Measurements from ENCODE around the gene TXNRD2. TPM values are rescaled to one million over a fixed set of nuclear protein-coding genes. Genes with fewer than 3 reads are reported as not detected.

TXNRD2 gene
- total and polyA plus RNA-seq, 2 experiments from 2014 or later = 11.2 to 12.4 TPM

DNA sequence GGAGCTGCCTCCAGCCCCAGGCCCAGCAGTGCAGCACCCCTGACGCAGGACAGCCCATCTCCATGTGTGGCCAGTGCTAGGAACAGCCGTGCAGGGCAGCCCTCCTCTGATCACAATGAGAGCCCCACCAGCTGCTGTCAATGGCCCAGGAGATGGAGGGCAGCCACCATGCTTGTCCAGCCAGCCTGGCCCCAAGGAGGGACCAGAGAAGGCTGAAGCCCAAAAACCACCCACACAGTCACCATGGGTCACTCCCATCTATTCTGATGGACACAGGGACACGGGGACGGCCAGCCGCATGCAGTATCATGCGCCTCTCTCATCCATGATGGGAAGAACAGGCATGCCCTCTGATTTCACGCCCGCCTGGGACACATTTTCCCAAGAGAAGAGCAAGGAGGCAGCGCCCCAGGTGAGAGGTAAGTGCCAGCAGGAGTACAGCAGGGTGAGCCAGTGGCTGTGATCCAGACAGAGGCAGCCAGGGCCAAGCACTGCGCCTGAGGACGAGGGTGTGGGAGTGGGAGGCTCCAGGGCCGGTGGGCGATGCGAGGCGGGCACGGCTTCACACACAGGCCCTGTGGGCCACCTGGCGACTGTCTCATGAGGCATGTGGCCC is 53.4 kb downstream of the TXNRD2 start:
- H3K4me3 ChIP-seq = no peak overlapping the region
- no peak overlapping the region for H3K4me3 Mint-ChIP-seq
- no peaks in the 10 kb centered on the region for H3K27me3 ChIP-seq (ENCODE audit: insufficient read depth)
- H3K9me2 ChIP-seq (ENCODE audit: insufficient read depth) = no peaks in the 10 kb centered on the region
- H3K27ac ChIP-seq (ENCODE audit: low read depth) = no peak overlapping the region
- no peaks in the 10 kb centered on the region for H3K36me3 ChIP-seq (ENCODE audit: insufficient read depth)
- H3K27me3 Mint-ChIP-seq (ENCODE audit: insufficient read depth, low read depth, poor library complexity) = peaks cover 24% of the 10 kb centered on the region
- H3K4me1 Mint-ChIP-seq = peaks cover 31% of the 10 kb centered on the region
- H3K4me2 ChIP-seq = no peak overlapping the region
- H3K79me2 ChIP-seq (replicated peaks; ENCODE audit: insufficient read depth) = no peaks in the 10 kb centered on the region
- no peak for ATAC-seq
- H3K36me3 Mint-ChIP-seq (ENCODE audit: low read depth) = no peaks in the 10 kb centered on the region
- no peak for TF ChIP-seq STAT1 (IDR thresholded peaks at IDR 0.05; ENCODE audit: unreplicated experiment)
- TF ChIP-seq, protein P1, sequence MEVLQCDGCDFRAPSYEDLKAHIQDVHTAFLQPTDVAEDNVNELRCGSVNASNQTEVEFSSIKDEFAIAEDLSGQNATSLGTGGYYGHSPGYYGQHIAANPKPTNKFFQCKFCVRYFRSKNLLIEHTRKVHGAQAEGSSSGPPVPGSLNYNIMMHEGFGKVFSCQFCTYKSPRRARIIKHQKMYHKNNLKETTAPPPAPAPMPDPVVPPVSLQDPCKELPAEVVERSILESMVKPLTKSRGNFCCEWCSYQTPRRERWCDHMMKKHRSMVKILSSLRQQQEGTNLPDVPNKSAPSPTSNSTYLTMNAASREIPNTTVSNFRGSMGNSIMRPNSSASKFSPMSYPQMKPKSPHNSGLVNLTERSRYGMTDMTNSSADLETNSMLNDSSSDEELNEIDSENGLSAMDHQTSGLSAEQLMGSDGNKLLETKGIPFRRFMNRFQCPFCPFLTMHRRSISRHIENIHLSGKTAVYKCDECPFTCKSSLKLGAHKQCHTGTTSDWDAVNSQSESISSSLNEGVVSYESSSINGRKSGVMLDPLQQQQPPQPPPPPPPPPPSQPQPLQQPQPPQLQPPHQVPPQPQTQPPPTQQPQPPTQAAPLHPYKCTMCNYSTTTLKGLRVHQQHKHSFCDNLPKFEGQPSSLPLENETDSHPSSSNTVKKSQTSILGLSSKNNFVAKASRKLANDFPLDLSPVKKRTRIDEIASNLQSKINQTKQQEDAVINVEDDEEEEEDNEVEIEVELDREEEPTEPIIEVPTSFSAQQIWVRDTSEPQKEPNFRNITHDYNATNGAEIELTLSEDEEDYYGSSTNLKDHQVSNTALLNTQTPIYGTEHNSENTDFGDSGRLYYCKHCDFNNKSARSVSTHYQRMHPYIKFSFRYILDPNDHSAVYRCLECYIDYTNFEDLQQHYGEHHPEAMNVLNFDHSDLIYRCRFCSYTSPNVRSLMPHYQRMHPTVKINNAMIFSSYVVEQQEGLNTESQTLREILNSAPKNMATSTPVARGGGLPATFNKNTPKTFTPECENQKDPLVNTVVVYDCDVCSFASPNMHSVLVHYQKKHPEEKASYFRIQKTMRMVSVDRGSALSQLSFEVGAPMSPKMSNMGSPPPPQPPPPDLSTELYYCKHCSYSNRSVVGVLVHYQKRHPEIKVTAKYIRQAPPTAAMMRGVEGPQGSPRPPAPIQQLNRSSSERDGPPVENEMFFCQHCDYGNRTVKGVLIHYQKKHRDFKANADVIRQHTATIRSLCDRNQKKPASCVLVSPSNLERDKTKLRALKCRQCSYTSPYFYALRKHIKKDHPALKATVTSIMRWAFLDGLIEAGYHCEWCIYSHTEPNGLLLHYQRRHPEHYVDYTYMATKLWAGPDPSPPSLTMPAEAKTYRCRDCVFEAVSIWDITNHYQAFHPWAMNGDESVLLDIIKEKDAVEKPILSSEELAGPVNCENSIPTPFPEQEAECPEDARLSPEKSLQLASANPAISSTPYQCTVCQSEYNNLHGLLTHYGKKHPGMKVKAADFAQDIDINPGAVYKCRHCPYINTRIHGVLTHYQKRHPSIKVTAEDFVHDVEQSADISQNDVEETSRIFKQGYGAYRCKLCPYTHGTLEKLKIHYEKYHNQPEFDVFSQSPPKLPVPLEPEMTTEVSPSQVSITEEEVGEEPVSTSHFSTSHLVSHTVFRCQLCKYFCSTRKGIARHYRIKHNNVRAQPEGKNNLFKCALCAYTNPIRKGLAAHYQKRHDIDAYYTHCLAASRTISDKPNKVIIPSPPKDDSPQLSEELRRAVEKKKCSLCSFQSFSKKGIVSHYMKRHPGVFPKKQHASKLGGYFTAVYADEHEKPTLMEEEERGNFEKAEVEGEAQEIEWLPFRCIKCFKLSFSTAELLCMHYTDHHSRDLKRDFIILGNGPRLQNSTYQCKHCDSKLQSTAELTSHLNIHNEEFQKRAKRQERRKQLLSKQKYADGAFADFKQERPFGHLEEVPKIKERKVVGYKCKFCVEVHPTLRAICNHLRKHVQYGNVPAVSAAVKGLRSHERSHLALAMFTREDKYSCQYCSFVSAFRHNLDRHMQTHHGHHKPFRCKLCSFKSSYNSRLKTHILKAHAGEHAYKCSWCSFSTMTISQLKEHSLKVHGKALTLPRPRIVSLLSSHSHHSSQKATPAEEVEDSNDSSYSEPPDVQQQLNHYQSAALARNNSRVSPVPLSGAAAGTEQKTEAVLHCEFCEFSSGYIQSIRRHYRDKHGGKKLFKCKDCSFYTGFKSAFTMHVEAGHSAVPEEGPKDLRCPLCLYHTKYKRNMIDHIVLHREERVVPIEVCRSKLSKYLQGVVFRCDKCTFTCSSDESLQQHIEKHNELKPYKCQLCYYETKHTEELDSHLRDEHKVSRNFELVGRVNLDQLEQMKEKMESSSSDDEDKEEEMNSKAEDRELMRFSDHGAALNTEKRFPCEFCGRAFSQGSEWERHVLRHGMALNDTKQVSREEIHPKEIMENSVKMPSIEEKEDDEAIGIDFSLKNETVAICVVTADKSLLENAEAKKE (CRISPR knock-in tag; IDR thresholded peaks at IDR 0.05) = no peak
- TF ChIP-seq NANOG (IDR thresholded peaks at IDR 0.05; ENCODE audit: borderline replicate concordance) = no peak
- no peak for TF ChIP-seq EZH2 (IDR thresholded peaks at IDR 0.05; ENCODE audit: low read depth, unreplicated experiment)
- TF ChIP-seq POLR2AphosphoS5 (IDR thresholded peaks at IDR 0.05; ENCODE audit: low read depth) = no peak
- no peak for TF ChIP-seq JUNB (IDR thresholded peaks at IDR 0.05; ENCODE audit: unreplicated experiment)
- TF ChIP-seq ZNF114 (CRISPR knock-in tag; IDR thresholded peaks at IDR 0.05) = no peak
- TF ChIP-seq ZNF331 (CRISPR knock-in tag; IDR thresholded peaks at IDR 0.05; ENCODE audit: low read depth) = no peak
- no peak for TF ChIP-seq EZH2phosphoT487 (IDR thresholded peaks at IDR 0.05; ENCODE audit: unreplicated experiment)
- TF ChIP-seq, protein P2, sequence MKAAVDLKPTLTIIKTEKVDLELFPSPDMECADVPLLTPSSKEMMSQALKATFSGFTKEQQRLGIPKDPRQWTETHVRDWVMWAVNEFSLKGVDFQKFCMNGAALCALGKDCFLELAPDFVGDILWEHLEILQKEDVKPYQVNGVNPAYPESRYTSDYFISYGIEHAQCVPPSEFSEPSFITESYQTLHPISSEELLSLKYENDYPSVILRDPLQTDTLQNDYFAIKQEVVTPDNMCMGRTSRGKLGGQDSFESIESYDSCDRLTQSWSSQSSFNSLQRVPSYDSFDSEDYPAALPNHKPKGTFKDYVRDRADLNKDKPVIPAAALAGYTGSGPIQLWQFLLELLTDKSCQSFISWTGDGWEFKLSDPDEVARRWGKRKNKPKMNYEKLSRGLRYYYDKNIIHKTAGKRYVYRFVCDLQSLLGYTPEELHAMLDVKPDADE (IDR thresholded peaks at IDR 0.05) = no peak
- TF ChIP-seq CREB1 (CRISPR knock-in tag; IDR thresholded peaks at IDR 0.05; ENCODE audit: low read depth) = no peak
- no peaks in the 10 kb centered on the region for H3K9me3 Mint-ChIP-seq
- H4K20me1 ChIP-seq (replicated peaks; ENCODE audit: insufficient read depth) = no peaks in the 10 kb centered on the region
- H3K27ac Mint-ChIP-seq = no peak overlapping the region
- H3K4me1 ChIP-seq (ENCODE audit: insufficient read depth) = peaks cover 20% of the 10 kb centered on the region
- no peak for DNase-seq (ENCODE audit: low spot score)
- no peak overlapping the region for H2AFZ ChIP-seq
- H3F3A ChIP-seq (replicated peaks; ENCODE audit: low read depth) = peaks cover 12% of the 10 kb centered on the region; the same call in 1 of the 2 replicates
